Middle frontal gyrus (tissue), 1 donor: ENCODE results near the gene OR4C16.

Experiments used
- DNase-seq: peaks from one replicate; pipeline ENCODE4 v3.0.0-alpha.2; 2015; ENCODE audit warnings: low spot score; ENCODE audit errors: extremely low spot score

Gene OR4C16, protein sequence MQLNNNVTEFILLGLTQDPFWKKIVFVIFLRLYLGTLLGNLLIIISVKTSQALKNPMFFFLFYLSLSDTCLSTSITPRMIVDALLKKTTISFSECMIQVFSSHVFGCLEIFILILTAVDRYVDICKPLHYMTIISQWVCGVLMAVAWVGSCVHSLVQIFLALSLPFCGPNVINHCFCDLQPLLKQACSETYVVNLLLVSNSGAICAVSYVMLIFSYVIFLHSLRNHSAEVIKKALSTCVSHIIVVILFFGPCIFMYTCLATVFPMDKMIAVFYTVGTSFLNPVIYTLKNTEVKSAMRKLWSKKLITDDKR

DNA sequence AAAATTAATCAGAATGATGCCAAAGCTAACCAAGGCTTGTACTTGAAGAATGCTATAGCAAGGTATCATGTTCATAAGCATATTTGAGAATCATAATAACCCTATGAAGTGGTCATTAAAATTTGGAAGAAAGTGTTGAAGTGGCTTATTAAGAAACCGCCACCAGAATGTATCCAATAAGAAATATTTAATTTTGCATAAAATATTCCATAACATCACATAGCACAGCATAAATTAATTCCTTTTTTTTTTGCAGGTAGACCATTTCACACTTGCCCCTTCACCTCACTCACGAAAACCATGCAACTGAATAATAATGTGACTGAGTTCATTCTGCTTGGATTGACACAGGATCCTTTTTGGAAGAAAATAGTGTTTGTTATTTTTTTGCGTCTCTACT, at the start of gene OR4C16:
Gene OR4C16, plus strand, starts transcription at position 301 of the 400 bp plus-strand sequence. Its CDS starts 0 bp downstream, at position 301.
- DNase-seq: no peak

DNA sequence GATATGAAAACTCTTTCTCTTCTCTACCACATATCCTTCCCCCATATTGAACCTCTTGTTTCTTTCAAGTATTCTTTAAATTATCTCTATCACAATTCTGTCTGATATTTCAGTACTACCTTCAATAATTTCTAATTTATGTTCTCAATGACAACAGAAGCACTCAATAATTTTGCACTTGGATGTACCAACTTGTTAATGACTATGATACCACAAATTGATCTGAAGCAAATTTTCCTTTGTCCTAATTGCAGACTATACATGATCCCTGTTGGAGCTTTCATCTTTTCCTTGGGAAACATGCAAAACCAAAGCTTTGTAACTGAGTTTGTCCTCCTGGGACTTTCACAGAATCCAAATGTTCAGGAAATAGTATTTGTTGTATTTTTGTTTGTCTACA, 17.8 kb upstream of the OR4C16 start, which contains the start of gene OR4C15:
Gene OR4C15, plus strand, starts transcription at position 301 of the 400 bp plus-strand sequence. Its CDS starts 0 bp downstream, at position 301.
- DNase-seq: no peak

DNA sequence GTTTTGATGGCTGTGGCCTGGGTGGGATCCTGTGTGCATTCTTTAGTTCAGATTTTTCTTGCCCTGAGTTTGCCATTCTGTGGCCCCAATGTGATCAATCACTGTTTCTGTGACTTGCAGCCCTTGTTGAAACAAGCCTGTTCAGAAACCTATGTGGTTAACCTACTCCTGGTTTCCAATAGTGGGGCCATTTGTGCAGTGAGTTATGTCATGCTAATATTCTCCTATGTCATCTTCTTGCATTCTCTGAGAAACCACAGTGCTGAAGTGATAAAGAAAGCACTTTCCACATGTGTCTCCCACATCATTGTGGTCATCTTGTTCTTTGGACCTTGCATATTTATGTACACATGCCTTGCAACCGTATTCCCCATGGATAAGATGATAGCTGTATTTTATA, 620 bp downstream of the OR4C16 start:
- DNase-seq: no peak

DNA sequence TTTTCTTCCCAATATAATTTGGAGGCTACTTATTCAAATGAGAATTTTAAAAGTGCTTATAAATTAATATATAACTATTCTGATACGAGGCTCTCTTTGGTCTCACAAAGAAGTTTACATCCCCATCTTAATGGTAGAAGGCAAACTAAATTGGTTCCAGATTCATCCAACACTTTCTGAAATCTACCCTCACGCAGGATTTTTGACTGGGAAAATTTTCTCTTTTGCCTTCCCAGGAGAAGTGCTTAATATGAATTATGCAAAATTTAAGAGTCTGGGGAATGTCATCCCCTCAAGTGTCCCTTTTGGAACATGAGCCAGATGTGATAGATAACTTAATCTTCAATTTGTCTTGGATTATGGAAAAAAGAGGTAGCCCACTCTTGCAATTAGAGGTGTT, 35.6 kb downstream of the OR4C16 start, which contains the start of gene OR4C11:
Gene OR4C11, minus strand, starts transcription at position 101 of the 400 bp plus-strand sequence. CDS start 3,272 bp downstream, outside the sequence.
- DNase-seq: no peak
